Prostate gland (tissue), 2 donors: ENCODE data around the gene AUTS2.

ENCODE experiments used
- CTCF ChIP-seq, 4 experiments: fragments of 200-600 bp in 2 of 4; fragments of 450-650 bp in 2 of 4; sonication (generic) in 2 of 4; IDR thresholded peaks; 1 replicate in 3 of 4; 2 replicates in 1 of 4; pipeline ENCODE4 v1.5.1; 2016 to 2019; ENCODE audit warnings: antibody characterized with exemption in 4 of 4, mild to moderate bottlenecking in 2 of 4, moderate library complexity in 2 of 4
- POLR2A ChIP-seq: fragments of 450-650 bp; IDR thresholded peaks from one replicate; pipeline ENCODE4 v1.6.1; 2016; ENCODE audit warnings: antibody characterized with exemption, mild to moderate bottlenecking
- POLR2AphosphoS5 ChIP-seq: sonication (generic); formaldehyde crosslinking; IDR thresholded peaks from one replicate; pipeline ENCODE4 v1.6.1; 2017; ENCODE audit warnings: antibody characterized with exemption

GRCh38 chr7:70032649-70033048, 434.4 kb downstream of the AUTS2 start:
- TF ChIP-seq POLR2A (no peak), CTCF (IDR thresholded peaks at IDR 0.05) (no peak), POLR2AphosphoS5 (no peak)
